HG02623 (cell line): ENCODE results near the gene RYR1.

Source experiments
- ATAC-seq: cut with Tn5 transposase; IDR thresholded peaks from one replicate; pipeline ENCODE4 v1.9.1; 2021; ENCODE audit warnings: moderate library complexity; ENCODE audit not compliant: unreplicated experiment

RYR1 gene

GRCh38 chr19:38433268-38433733 is at the start of gene RYR1:
RYR1 (plus strand) TSS chr19:38433691; CDS start chr19:38433830, 139 bp downstream.
- no peak for ATAC-seq

DNA sequence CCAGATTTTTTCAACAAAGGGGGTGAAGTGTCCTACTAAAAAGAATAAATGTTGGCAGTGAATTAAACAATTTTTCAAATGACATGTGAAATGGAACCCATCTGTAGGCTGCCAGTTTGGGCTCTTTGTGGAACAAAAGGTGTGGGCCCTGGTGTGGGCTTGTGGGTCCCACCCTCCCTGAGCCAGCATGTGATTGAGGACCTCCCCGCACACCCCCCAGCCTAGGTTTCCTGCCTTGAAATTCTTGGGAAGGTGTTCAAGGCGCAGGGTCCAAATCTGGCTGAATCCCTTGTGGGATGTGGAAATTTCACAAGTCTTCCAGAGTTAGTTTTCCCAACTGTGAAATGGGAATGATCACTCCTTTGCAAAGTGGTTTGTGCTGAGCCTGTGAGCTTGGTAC is 49.7 kb upstream of the RYR1 start:
- ATAC-seq, result no peak

DNA sequence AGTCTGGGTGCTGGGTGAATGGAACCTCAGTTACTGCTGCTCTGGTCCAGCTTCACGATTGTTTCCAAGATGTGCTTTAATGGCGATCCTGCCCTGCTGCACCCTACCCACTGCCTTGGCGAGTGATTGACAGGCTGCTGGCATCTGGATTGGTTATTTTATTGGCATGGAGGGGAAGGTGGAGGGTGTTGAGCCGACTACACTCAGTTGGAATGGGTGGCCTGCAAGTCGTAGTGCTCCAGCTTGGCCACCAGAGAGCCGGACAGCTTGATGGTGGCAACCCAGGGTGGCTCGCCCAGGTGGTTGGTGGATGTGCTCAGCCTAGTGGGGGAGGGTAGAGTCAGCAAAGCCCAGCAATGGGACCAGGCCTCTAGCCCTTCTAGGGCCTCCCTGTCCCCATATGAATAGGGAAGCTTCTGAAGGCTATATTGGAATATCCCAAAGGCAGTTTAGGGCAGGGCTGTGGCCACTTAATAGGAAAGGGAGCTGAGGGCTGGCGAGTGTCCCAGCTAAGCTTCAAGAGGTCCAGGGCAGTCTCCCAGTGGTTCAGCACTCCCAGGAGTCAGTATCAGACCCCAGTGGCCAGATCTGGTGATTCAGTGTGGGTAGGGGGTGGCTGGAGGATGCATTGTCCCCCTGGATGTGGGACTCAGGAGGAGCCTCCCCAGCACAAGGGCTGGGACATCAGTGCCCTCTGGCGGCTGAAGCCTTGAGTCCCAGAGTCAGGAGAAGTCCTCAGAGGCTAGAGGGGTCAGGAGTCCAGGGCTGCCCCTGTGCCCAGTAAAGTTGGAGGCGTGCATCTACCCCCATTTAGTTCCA is 49.1 kb upstream of the RYR1 start:
- no peak for ATAC-seq

DNA sequence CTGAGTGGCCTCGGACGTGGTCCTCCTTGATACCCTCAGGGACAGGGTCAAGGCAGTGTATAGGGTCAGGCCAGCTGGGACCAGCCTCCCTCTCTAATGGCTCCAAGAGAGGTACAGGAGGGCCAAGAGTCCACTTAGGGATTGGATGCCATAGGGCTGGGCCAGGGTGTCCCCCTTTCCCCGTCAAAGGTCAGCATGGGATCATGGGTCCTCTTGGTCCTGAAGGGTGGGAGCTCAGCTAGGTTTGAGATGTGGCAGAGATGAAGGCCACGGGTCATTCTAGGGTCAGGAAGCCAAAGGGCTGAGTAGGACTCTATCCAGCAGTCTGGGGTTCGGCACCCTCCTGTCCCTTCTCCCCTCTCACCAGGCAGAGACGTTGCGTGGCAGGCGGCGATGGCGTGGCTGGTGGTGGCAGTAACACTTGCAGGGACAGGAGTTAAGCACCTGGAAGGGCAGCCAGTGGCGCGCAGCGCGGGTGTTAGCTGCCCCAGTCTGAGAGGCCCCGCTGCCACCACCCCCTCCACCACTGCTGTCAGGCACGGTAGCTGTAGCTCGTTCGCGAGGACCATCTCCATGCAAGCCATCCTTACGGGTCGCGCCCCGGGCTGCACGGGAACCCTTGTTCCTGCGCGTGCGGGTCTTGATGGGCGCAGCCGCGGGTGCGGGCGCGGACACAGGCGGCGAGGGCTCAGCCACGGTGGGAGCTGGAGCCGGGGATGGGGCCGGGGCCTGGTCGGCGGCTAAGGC is 48.3 kb upstream of the RYR1 start:
- ATAC-seq, result no peak

- ATAC-seq, result no peak
Measured at GRCh38 chr19:38385804-38386257, 47.7 kb upstream of the RYR1 start.

- ATAC-seq, result no peak
Measured at GRCh38 chr19:38386300-38386970, 47.1 kb upstream of the RYR1 start.

GRCh38 chr19:38386971-38387549 is 46.4 kb upstream of the RYR1 start:
- ATAC-seq, result no peak

DNA sequence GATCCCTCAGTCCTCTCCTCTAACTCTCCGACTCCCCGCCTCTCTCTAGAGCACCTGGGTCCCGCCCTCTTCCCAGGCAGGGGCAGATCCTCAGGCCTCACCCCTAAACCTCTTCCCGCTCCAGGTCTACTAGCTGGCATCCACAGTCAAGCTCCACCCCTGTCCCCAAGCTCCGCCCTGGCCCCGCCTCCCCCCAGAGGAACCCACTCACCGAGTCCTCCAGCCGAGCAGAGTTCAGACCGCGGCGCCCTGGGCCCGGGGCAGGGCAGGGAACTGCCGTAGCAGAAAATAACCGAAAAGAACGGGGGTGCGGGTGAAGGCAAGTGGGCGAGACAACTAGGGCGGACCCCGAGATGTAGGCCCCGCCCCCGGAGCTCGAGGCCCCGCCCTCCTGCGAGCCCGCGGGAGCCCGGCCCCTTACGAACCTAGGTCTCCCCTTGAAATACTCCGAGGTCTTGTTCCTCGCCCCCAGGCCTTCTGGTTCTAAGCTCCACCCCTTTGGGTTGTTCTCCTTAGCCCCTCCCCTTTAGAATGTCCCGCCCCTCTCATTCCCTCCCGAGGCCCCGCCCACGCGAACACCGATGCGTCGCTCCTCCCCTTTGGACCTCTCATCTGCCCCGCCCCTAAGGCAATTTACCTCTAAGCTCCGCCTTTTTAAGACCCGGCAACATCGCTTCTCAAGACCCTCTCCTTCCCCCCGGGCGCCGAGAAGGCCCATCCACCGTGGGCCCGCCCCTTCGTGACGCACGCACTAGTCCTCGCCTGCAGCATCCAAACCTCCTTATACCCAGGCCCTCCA is 45.7 kb upstream of the RYR1 start, which contains the start of gene GGN:
GGN (minus strand) TSS at position 485 of the 799 bp plus-strand sequence. CDS start 773 bp downstream, outside the sequence.
- ATAC-seq, result peak; percentile 47

- ATAC-seq, result no peak
Measured at GRCh38 chr19:38388349-38389100, 45.0 kb upstream of the RYR1 start, which contains the start of gene SPRED3. SPRED3 (plus strand) TSS chr19:38388697; CDS start chr19:38390303, 1,606 bp downstream.

DNA sequence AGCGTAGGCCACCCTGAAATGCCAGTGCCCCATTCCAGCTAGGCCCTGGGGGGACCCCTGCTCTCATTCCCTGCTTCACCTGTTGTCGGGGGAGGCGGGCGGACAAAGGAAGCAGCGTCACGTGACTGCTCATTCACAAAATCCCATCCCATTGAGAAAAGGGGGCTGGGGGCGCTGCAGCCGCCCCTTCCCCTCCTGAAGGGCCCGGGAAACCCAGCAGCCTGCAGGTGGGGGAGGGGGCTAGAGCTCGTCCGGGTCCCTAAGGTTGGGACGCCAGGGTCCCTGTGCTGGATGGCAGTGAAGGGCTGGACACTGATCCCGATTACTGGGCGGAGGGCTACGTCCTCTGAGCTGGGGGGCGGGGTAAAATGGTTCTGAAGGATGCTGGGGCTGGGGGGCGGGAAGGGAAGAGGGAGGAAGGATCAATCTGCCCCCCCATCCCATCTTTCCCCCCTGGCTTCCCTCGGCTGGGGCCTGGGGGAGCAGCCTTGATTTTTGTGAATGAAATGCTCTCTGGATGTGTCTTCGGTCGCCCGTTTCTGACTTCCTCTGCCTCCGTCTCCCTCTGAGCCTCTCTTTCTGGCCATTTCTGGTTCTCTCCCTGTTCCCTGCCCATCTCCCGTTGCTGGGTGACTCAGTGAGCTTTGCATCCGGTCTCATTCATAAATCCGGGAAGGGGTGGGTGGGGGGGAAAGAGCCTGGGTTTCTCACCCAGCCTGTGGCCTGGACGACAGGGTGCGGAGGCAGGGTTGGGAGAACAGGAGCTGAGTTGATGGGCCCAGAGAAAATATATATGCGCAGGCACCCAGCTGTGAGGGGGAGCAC is 44.2 kb upstream of the RYR1 start:
- ATAC-seq, result no peak

GRCh38 chr19:38389957-38390924 is 43.2 kb upstream of the RYR1 start:
- no peak for ATAC-seq

DNA sequence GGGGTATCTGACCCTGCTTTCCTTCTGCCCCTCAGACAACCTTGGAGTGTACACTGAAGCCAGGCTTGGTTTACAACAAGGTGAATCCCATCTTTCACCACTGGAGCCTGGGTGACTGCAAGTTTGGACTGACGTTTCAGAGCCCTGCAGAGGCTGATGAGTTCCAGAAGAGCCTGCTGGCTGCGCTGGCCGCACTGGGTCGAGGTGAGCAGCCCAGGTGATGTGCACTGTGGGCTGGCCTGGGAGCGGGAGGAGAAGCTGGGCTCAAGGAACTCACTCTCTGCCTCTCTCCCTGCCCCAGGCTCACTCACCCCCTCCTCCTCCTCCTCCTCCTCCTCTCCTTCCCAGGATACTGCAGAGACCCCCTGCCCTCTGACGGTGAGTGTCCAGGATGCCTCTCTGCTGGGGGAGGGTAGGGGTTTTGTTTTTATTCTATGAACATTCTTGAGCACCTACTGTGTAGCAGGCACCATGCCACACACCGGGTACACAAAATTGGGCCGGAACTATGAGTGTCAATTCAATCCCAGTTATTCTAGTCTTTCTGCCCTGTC is 41.5 kb upstream of the RYR1 start:
- no peak for ATAC-seq

- ATAC-seq, result no peak
Measured at GRCh38 chr19:38392707-38393308, 40.7 kb upstream of the RYR1 start.

DNA sequence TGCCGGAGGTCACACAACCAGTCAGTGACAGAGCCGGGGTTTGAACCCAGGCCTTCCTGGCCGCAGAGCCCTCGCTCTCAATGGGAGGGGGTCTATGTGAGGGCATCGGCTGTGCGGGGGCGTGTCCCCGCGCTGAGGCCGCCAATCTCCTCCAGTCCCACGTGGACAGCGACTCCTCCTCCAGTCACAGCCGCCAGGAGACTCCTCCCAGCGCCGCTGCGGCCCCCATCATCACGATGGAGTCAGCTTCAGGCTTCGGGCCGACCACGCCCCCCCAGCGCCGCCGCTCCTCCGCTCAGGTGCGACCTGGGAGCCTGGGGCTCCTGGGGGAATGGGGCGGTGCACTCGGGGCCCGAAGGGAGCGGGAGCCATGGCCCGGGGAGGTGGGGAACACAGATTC is 39.0 kb upstream of the RYR1 start:
- no peak for ATAC-seq

DNA sequence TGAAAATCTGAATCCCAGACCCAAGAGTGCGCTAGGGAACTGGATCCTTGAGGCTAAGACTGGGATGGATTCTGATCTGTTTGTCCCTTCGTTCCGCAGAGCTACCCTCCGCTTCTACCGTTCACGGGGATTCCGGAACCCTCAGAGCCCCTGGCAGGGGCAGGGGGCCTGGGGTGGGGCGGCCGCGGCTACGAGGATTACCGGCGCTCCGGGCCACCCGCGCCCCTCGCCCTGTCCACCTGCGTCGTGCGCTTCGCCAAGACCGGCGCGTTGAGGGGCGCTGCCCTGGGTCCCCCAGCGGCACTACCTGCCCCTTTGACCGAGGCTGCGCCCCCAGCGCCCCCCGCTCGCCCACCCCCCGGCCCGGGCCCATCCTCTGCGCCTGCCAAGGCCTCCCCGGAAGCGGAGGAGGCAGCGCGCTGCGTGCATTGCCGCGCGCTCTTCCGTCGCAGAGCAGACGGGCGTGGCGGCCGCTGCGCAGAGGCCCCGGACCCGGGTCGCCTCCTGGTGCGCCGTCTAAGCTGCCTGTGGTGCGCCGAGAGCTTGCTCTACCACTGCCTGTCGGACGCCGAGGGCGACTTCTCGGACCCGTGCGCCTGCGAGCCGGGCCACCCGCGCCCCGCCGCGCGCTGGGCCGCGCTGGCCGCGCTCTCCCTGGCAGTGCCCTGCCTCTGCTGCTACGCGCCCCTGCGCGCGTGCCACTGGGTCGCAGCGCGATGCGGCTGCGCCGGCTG is 37.9 kb upstream of the RYR1 start:
- ATAC-seq, result no peak

DNA sequence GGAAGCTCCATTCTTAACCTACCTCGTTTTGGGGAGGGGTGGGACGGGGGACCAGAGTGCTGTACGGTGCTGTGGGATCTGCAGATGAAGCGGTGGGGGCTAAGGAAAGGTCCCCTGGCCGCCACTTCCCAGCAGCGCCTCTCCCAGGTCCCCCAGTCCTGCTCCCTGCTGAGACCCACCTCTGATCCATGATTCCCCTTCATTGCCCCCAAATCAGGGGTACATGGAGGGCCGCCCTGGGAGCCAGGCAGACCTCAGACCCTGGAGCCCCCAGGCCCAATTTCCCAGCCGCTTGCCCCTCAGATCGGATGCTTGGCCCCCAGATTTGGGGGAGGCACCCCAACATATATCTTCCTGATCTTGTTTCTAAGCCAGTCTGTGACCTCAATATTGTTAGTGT is 34.4 kb upstream of the RYR1 start:
- no peak for ATAC-seq
